B cell (primary cell): ENCODE results near the gene VLDLR. TPM values are rescaled to one million over a fixed set of nuclear protein-coding genes. Genes with fewer than 3 reads are reported as not detected.

Experiments used
- ATAC-seq: fragments of 200-7000 bp; cut with Tn5 transposase; one replicate; pipeline ENCODE4 v1.10.0; 2021; ENCODE audit warnings: low read depth, mild to moderate bottlenecking, moderate number of reproducible peaks, moderate library complexity
- CTCF ChIA-PET: fragments of 350-600 bp; sonication (Branson Sonifier 250); formaldehyde crosslinking; loops from one replicate; lab custom pipeline; 2021; ENCODE audit warnings: antibody characterized with exemption, inconsistent platforms; lab: Charles Lee
- POLR2A ChIA-PET: fragments of 350-600 bp; sonication (Branson Sonifier 250); formaldehyde crosslinking; loops from one replicate; lab custom pipeline; 2021; ENCODE audit warnings: antibody characterized with exemption; lab: Charles Lee
- DNase-seq: peaks from one replicate; pipeline ENCODE4 v3.0.0; 2013
- H2AFZ ChIP-seq: 2 replicates; pipeline ENCODE4 v1.6.1; 2012; ENCODE audit warnings: mild to moderate bottlenecking, low read depth, low read length; ENCODE audit not compliant: insufficient read depth, poor library complexity, severe bottlenecking
- H3K27ac ChIP-seq, 2 donors: 1 replicate in 1 of 2; 2 replicates in 1 of 2; pipeline ENCODE4 v1.5.1; 2012 to 2013; ENCODE audit warnings: low read length in 2 of 2, mild to moderate bottlenecking in 2 of 2, moderate library complexity in 1 of 2
- H3K27me3 ChIP-seq, 4 experiments: fragments of 200-600 bp in 1 of 4; sonication (generic) in 1 of 4; replicated peaks in 1 of 4; 1 replicate in 2 of 4; 2 replicates in 2 of 4; pipeline versions ENCODE4 v1.6.1 to v1.7.0; 2013 to 2016; ENCODE audit warnings: low read length in 3 of 4, mild to moderate bottlenecking in 2 of 4, mixed read lengths in 1 of 4, moderate library complexity in 1 of 4; ENCODE audit not compliant: insufficient read depth in 4 of 4, control insufficient read depth in 3 of 4; ENCODE audit errors: control extremely low read depth in 1 of 4
- H3K36me3 ChIP-seq, 2 experiments: replicated peaks in 1 of 2; 1 replicate in 1 of 2; 2 replicates in 1 of 2; pipeline versions ENCODE4 v1.6.1 to v1.7.1; 2013; ENCODE audit warnings: low read length in 1 of 2; ENCODE audit not compliant: insufficient read depth in 2 of 2, control insufficient read depth in 1 of 2; ENCODE audit errors: control extremely low read depth in 1 of 2, extremely low read depth in 1 of 2
- H3K4me1 ChIP-seq, 2 donors: fragments of 200-600 bp in 1 of 2; sonication (generic) in 1 of 2; 1 replicate in 1 of 2; 2 replicates in 1 of 2; pipeline versions ENCODE4 v1.5.1 to v1.6.1; 2013 to 2017; ENCODE audit warnings: low read length in 2 of 2; ENCODE audit not compliant: control insufficient read depth in 2 of 2, insufficient read depth in 2 of 2
- H3K4me2 ChIP-seq: replicated peaks from 2 replicates; pipeline ENCODE3; 2012; ENCODE audit warnings: mild to moderate bottlenecking, low read depth, low read length; ENCODE audit not compliant: poor library complexity, severe bottlenecking
- H3K4me3 ChIP-seq, 5 experiments: fragments of 200-600 bp in 1 of 5; sonication (generic) in 1 of 5; 1 replicate in 3 of 5; 2 replicates in 2 of 5; pipeline versions ENCODE4 v1.5.1 to v1.7.0; 2011 to 2016; ENCODE audit warnings: low read length in 4 of 5, mild to moderate bottlenecking in 4 of 5, low read depth in 2 of 5, control low read depth in 1 of 5, moderate library complexity in 1 of 5; ENCODE audit not compliant: insufficient read depth in 1 of 5; ENCODE audit errors: control extremely low read depth in 1 of 5, extremely low read depth in 1 of 5
- H3K79me2 ChIP-seq: fragments of 200-600 bp; sonication (generic); one replicate; pipeline ENCODE4 v1.6.0; 2016; ENCODE audit warnings: low read length; ENCODE audit not compliant: control insufficient read depth, insufficient read depth
- H3K9ac ChIP-seq: fragments of 200-600 bp; sonication (generic); 2 replicates; pipeline ENCODE4 v1.6.1; 2017; ENCODE audit warnings: mild to moderate bottlenecking, low read length, moderate library complexity
- H3K9me3 ChIP-seq, 3 donors: one replicate each; pipeline versions ENCODE4 v1.6.1 to v1.7.1; 2013; ENCODE audit warnings: low read length in 2 of 3; ENCODE audit not compliant: control insufficient read depth in 2 of 3, insufficient read depth in 1 of 3; ENCODE audit errors: control extremely low read depth in 1 of 3
- H4K20me1 ChIP-seq: 2 replicates; pipeline ENCODE4 v1.6.0; 2012; ENCODE audit warnings: mild to moderate bottlenecking, low read length; ENCODE audit not compliant: insufficient read depth, control insufficient read depth, poor library complexity, severe bottlenecking
- H3K27ac Mint-ChIP-seq: one replicate; pipeline ENCODE4 v1.8.0; 2021; ENCODE audit warnings: mixed read lengths
- H3K27me3 Mint-ChIP-seq: one replicate; pipeline ENCODE4 v1.8.0; 2021; ENCODE audit warnings: mixed read lengths
- H3K4me1 Mint-ChIP-seq: one replicate; pipeline ENCODE4 v1.8.0; 2021; ENCODE audit warnings: mixed read lengths
- H3K4me3 Mint-ChIP-seq: one replicate; pipeline ENCODE4 v1.8.0; 2021; ENCODE audit warnings: mixed read lengths
- H3K9me3 Mint-ChIP-seq: one replicate; pipeline ENCODE4 v1.8.0; 2022; ENCODE audit warnings: mixed read lengths; ENCODE audit not compliant: insufficient read depth
- EZH2 ChIP-seq: IDR thresholded peaks from 2 replicates; pipeline ENCODE4 v1.6.1; 2012; ENCODE audit warnings: borderline replicate concordance, low read depth, mild to moderate bottlenecking, moderate library complexity, low read length; ENCODE audit not compliant: insufficient read depth, poor library complexity, severe bottlenecking
- WGBS: methylation state at CpG from one replicate; pipeline ENCODE4 v1.1.5; 2013; ENCODE audit warnings: missing lambda C conversion rate; ENCODE audit not compliant: insufficient coverage; 5-methylcytosine and 5-hydroxymethylcytosine counted together
- intact Hi-C: fragments of 100-400 bp; cut with micrococcal nuclease; formaldehyde crosslinking; loops from one replicate; pipeline ENCODE4 v1.10.0; 2022
- polyA plus RNA-seq: library from polyadenylated mRNA; depleted of rRNA; stranded (reverse); fragments of >200 nt; gene quantifications from 2 replicates; pipeline ENCODE4 v1.2.3, GENCODE V29; 2012
- total RNA-seq, 2 donors: library from RNA; stranded (reverse); fragments of 120-200 nt in 1 of 2; gene quantifications; 1 replicate in 1 of 2; 2 replicates in 1 of 2; pipeline versions ENCODE4 v1.2.3 to v1.2.4, GENCODE V29; 2013 to 2022
- TF ChIP-seq, protein P1 (sequence below): fragments of 200-600 bp; IDR thresholded peaks from one replicate; pipeline ENCODE4 v1.8.0; 2022; ENCODE audit warnings: antibody characterized with exemption, mild to moderate bottlenecking

Gene VLDLR
- total and polyA plus RNA-seq, 2 donors (not counting 1 experiment from before 2014, with no cell fraction given): 0.03 TPM; not detected in 1

DNA sequence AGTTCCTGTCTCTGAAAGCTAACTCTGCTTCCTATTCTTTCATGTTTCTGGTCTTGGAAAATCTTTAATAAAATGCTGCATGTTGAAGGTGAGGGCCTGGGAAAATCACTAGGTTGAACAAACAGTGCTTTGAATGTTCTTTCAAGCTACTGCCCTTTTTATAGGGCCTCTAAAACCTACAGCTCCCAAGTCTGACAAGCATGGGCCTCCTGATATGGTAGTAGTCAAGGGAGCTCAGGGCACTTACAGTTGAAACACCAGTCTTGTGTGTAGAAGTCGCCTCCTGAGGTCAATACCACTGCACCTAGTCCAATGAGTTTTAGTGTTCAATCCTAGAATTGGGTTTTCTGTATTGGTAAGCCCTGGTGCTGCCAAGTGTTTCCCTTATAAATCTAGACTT, 20.5 kb downstream of the VLDLR start:
- Histone ChIP-seq H3K36me3 (no peaks in the 10 kb centered on the region), H3K4me1 (no peaks in the 10 kb centered on the region), H3K4me3 (no peak overlapping the region), H3K27me3 (no peaks in the 10 kb centered on the region), H2AFZ (no peak overlapping the region), H4K20me1 (no peaks in the 10 kb centered on the region), H3K9ac (no peak overlapping the region), H3K79me2 (no peaks in the 10 kb centered on the region), H3K4me2 (no peak overlapping the region), H3K27ac (no peak overlapping the region), H3K9me3 (no peaks in the 10 kb centered on the region)
- H3K4me1 Mint-ChIP-seq: no peaks in the 10 kb centered on the region
- no peaks in the 10 kb centered on the region for H3K9me3 Mint-ChIP-seq
- no peak for ATAC-seq
- no CpG with 5 or more reads among the region's 1 CpG for WGBS
- intact Hi-C loops: no loop called here
- no peak overlapping the region for H3K4me3 Mint-ChIP-seq
- H3K27ac Mint-ChIP-seq: no peak overlapping the region
- POLR2A ChIA-PET: no interaction called here
- no peak for DNase-seq
- CTCF ChIA-PET: interaction anchor here (0.7 kb wide), 1 partner anchor 12 kb away, joined by 3 read pairs; no protein-coding TSS in a partner anchor
- no peaks in the 10 kb centered on the region for H3K27me3 Mint-ChIP-seq
- TF ChIP-seq EZH2: no peak
- TF ChIP-seq, protein P1, sequence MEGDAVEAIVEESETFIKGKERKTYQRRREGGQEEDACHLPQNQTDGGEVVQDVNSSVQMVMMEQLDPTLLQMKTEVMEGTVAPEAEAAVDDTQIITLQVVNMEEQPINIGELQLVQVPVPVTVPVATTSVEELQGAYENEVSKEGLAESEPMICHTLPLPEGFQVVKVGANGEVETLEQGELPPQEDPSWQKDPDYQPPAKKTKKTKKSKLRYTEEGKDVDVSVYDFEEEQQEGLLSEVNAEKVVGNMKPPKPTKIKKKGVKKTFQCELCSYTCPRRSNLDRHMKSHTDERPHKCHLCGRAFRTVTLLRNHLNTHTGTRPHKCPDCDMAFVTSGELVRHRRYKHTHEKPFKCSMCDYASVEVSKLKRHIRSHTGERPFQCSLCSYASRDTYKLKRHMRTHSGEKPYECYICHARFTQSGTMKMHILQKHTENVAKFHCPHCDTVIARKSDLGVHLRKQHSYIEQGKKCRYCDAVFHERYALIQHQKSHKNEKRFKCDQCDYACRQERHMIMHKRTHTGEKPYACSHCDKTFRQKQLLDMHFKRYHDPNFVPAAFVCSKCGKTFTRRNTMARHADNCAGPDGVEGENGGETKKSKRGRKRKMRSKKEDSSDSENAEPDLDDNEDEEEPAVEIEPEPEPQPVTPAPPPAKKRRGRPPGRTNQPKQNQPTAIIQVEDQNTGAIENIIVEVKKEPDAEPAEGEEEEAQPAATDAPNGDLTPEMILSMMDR: no peak

DNA sequence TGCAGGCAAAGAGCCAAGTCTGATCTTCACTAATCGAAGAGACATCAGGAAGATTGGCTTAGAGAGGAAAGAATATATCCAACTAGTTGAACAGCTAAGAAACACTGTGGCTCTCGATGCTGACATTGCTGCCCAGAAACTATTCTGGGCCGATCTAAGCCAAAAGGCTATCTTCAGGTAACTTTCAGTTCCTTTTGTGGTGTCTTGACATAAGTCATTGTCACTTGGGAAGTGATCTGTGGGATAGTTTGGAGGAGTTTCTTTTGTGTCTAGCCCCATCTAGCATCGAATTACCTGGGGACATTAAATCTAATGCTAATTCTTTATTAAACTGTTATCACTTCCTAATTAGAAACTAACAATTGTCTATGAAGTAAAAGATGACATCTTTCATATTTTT, 24.0 kb downstream of the VLDLR start:
- H3K36me3 ChIP-seq: no peaks in the 10 kb centered on the region
- H2AFZ ChIP-seq: no peak overlapping the region
- H3K27me3 Mint-ChIP-seq: no peaks in the 10 kb centered on the region
- POLR2A ChIA-PET: no interaction called here
- H3K9me3 Mint-ChIP-seq: no peaks in the 10 kb centered on the region
- DNase-seq: no peak
- no peaks in the 10 kb centered on the region for H3K4me1 ChIP-seq
- no peak overlapping the region for H3K4me3 ChIP-seq
- no peaks in the 10 kb centered on the region for H3K4me1 Mint-ChIP-seq
- intact Hi-C loops: no loop called here
- ATAC-seq: no peak
- H3K4me2 ChIP-seq: no peak overlapping the region
- no peaks in the 10 kb centered on the region for H3K9me3 ChIP-seq
- no peaks in the 10 kb centered on the region for H3K79me2 ChIP-seq
- H3K27ac Mint-ChIP-seq: no peak overlapping the region
- no peaks in the 10 kb centered on the region for H3K27me3 ChIP-seq
- H3K27ac ChIP-seq: no peak overlapping the region
- H3K9ac ChIP-seq: no peak overlapping the region
- TF ChIP-seq, protein P1: no peak
- WGBS: 91% methylated on average over 3 of the region's 4 CpGs
- no peak overlapping the region for H3K4me3 Mint-ChIP-seq
- CTCF ChIA-PET: no interaction called here
- no peaks in the 10 kb centered on the region for H4K20me1 ChIP-seq
